ENCODE results near the gene SHQ1.
A peak's percentile ranks its signal among the peaks of the same experiment; 100 is the strongest.

The SHQ1 gene

DNA sequence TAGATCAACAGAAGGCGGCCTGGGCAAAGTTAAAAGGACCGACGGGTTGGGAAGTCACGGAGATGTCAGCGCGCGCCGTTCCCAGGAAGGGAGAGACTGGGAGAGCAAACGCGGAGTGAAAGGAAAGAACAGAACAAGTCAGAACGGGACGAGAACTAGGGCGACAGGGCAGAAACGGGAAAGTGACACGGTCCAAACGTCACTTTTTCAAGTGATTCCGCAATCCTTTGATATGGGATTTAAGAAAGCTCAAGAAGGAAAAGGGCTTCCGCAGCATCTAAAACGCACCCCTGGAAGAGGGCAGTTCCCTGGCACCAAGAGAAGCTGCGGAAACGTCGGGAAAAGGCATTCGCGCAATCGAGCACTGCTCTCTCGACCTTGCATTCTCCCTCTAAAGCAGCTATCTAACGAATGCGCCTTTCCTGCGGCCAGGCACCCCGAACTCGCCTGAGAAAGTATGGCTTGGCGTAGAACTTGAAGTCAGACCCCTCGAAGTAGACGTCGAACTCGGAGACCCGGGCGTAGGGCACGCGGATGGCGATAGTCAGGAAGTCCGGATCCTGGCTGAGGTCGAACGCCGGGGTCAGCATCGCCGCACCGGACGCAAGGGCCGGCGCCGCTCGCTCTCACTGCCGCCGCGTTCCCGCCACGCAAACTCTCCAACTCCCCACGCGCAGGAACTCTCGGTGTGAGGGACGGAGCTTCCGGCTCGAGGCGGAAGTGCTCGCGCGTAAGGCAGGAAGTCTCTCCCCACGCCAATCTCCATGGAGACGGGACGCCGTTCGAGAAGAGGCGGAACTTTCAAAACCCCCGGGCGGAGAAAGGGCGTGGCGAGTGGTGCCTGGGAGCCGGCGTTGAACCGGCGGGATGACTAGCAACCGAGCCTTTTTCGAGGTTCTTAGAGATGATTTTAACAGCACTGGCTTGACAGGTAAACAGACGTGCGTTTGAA, at the start of gene SHQ1:
TSS of gene SHQ1 (minus strand) at position 695 of the 952 bp plus-strand sequence. CDS start at position 590, 105 bp downstream.
- peak; percentile 86 to 93 (median 91) for DNase-seq

DNA sequence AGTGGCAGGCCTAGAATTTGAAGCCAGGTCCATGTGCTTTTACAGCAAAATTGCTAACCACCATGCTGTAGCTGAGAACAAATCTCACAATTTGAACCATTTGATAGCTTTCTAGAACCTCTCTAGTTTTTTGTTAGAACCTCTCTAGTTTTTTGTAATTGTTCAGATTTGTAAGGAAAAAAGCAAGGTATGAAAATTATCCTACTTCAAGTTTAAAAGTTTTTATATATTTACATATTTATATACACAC, 49.4 kb upstream of the SHQ1 start:
- DNase-seq, result no peak

DNA sequence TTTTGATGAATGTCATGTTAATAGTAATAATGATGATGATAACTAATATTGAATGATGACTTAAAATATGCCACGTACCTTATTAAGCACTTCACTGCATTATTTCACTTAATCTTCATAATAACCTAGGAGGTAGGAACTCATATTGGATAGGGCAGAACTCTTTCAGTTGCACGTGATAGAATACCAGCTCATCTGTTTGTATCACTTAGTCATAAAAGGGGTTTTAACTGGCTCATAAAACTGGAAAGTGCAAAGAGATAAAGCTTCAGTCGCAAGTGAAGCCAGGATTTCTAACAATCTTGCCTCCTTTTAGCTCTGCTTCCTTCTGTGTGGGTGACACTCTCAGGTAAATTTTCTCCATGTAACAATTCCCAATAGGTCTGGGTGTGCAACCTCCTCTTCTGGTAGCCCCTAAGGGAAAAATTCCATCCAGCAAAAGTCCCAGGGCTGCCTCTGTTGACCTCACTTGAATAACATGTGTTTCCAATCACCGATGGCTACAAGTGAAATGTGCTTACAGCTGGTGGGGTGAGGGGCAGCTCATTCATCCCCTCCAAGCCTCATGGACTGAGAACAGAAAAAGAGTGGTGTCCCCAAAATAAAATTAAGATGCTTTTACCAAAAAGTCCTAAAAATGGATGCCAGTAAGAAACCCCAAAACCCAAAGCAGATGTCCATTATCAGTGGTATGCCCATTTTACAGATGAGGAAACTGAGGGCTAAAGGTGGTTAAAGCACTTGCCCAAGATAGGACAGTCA, 48.9 kb upstream of the SHQ1 start:
- DNase-seq, result no peak

DNA sequence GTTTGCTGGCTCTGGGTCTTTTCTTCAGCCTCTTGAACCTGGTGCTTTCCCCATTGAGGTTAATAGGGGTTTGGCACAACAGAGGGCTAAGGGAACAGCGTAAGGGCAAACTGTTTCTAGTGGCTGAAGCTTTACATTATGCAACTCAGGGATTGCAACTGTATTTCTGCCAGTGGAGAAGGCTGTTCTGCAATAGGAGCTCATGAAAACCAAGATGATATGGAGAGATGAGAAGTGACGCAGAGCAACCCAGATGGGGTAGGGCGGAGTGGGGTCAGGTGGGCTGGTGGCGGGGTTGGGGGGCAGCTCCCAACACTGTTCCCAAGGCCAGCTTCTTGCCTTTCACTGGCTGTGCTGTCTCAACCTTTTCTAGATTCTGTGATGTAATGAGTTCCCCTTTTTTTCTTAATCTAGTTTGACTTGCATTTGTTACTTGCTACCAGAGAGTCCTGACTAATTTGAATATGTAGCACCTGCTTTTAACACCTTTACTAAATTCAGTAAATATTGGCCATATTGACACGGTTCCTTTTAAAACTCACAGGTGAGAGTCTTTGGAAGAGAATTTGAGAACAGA, 46.8 kb upstream of the SHQ1 start:
- DNase-seq, result no peak

DNA sequence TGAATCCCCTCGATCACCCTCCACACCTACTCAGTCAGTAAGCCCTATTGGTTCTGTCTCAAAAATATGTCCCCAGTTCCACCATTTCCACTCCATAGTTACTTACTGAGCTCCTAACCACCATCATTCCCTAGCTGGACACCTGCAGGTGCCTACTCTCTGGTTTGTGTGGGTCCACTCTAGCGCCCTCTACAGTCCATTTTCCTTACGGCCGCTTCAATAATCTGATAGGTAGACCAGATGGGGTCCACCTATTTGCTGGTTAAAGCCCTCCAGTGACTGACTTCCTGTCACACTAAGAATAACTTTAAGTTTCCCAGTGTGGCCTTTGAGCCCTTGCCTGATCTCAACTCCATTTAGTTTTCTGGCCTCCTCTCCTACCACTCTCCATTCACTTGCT, 44.6 kb upstream of the SHQ1 start:
- DNase-seq, result no peak

DNA sequence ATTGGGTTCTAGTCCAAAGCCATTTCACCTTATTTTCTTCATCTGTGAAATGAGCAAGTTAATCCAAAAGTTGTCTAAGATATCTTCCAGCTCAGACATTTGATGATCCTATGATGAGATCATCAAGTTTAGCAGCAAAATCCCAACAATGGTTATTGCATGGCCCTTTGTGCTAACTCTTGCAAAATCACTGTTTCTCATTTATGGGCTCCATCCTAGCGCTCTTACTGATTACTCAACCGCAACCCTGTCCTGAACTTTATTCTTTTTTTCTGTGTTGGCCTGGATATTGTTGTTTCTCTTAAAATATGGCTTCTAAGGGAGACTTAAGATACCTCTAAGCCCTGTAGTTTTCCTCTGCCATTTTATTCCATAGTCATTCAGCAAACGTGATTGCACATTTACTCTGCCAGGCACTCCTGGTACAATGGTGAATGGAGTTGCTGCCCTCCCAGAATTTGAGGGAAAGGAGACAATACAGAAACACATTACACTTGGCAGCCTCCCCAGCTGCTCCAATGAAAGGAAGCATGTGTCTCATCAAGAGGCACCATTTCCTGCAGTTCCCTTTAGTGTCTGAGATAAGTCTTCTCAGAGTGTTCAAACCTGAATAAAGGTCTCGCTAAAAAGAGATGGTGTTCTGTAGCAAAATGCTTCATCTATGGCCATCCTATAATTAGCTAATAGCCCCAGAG, 44.0 kb upstream of the SHQ1 start:
- DNase-seq, result no peak

DNA sequence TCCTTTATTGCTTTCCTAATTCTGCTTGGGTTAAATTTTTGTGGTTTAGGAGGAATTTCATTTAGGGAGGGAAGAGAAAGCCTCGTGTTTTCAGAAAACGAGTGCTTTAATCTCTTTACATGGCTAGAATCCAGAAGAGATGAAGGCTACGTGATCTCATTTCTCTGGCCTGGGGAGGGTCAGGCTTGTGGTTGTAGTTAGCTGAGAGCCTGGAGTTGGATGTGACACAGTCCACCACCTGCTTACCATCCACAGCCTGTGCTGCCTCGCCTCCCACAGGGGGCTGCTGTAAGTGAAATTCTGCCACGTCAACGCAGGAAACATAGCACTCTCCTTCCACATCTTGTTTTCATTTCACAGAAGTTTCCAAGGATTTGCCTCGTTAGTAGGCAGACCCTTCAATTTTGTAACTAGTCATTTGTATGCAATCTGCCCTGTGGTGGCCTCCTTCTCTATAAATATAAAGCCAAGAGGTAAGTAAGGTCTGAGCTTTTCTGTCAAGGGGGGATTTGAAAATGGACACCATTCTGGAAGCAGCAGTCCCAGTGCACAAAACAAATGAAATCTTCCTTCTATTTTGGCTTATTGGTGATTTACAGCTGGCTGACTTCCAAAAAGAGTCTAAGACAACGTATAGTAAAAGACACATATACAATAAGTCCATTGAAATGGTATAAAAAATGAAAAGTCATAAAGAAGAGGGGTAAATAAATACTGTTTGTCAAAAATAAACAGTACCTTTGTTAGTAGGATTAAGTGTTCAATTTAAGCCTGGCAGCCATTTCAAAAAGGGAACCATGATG, 43.0 kb upstream of the SHQ1 start:
- no peak for DNase-seq

DNA sequence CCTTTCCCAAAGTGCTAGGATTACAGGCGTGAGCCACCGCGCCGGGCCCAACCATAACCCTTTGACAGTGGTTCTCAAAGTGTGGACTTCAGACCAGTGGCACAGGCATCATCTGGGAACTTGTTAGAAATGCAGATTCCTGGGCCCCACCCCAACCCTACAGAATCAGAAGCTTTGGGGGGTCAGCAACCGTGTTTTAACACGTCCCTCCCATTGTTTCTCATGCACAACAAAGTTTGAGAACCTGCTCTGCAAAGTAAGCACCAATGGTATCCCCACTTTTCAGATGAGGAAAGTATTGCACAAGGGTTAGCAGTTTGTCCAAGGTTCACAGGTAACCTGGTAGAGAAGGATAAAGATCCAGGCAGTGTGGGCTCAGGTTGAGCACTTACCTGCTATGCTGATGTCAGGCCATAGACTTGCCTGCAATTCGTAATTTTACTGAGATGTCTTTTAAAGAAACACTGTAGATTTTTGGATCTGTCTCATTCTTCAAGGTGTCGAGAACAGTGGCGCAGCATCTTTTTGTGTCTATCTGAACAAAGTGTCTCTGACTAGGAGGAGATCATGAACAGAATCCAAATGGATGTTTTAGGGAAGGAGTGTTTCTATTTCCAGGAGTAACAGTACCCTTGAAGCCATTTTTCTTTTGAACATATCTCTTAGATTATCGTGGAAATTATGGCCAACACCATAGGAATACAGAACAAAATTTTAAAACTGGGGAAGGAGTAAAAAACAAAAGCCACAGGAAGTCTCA, 42.1 kb upstream of the SHQ1 start:
- DNase-seq, result no peak

DNA sequence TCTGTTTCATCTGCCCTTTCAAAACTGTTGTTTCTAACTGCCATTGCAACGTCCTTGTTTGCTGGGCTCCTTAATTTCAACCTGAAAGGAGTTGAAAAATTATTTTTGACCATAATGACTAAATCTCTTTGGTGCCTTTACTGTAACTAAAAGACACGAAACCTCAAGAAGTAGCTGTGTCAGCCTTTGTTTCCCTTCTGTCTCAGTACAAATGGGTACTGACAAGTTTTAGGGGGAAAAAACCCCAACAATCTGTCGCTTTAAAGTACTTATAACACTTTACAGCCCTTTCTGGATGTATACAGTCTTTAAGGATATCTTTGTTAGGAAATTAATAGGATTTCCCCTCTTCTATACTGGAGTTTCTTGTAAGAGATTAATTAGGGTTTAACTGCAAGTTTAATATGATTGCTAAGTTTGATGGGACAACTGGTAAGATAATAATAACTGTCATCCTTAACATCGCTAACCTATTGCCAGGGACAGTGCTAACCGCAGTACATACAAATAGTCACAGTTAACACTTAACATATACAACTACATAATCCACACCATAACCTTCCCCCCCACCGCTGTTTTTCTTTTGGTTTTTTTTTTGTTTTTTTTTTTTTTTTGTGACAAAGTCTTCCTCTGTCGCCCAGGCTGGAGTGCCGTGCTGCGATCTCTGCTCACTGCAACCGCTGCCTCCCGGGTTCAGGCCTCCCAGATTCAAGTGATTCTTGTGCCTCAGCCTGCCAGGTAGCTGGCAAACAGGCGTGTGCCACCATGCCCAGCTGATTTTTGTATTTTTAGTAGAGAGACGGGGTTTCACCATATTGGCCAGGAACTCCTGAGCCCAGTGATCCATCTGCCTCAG, 41.3 kb upstream of the SHQ1 start:
- no peak for DNase-seq

DNA sequence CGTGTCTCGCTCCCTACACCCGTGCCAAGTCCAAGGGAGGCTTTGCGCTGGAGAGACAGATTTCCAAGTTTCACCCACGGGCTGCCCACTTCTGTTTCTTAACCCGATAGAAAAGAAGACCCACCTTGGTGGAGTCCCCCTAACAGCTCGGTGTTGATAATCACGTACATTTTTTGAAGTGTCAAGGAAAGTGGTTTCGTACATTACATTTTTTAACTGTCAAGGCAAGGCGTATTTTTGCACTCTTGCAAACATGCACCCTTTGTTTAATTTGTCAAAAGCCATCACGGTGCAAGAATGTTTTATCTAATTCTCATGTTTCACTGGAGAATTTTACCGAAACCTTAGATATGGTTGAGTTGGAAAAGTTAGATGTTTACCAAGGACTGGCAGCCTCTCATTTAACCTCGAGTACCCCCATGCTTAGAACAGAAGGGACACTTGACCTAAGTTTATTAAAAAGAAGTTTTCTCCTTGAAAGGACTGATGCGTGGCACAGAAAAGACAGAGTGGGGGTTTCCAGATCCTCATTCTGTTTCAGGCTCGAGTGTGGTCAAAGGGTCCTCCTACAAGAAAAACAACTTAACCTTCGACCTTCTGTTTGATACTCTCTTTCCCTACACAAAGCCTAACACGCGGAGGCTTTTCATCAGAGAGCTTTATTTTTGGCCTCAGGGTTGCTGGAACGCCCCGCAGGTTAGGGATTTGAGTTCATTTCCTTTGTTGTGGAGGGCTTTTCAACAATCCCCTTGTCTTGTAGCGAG, 40.5 kb upstream of the SHQ1 start:
- DNase-seq, result peak in 1 of 6 experiments; percentile 3

DNA sequence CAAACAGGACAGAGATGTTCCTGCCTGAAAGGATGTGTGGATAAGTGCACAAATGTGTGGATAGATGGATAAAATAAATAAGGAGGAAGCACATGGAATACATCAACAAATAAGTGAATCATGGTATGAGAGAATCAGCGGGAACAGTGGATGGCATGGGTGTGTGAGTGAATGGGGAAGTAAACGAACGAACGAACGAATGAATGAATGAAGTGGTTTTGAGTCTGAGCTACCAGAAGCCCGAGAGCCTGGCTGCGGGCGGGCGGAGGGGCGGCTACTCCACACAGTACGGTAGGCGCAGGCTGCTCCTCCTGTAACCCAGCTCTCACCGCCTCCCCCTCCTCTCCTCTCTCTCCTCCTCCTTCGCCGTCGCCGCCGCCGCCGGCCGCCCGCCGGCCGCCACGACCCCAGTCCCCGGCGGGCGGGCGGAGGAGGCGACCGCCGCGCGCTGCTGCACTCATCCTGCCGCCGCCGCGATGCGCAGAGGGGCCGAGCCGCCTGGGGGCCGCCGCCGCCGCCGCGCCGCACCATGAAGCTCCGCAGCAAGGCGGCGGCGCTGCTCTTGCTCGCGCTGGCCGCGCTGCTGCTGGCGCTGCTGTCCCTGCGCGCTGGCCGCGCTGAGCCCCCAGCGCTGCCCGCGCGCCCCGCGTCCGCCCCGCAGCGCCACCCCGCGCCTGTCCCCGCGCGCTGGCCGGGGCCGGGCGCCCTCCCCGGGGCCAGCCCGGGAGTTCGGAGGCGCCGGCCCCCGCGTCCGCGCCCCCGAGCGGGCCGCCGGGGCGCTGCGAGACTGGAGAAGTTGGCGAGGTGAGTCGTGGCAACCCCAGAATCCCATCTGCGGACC, 39.7 kb upstream of the SHQ1 start, which contains the start of gene GXYLT2:
TSS of gene GXYLT2 (plus strand) at position 342 of the 841 bp plus-strand sequence. CDS start at position 530, 188 bp downstream.
- peak in 1 of 6 experiments; percentile 3 for DNase-seq

DNA sequence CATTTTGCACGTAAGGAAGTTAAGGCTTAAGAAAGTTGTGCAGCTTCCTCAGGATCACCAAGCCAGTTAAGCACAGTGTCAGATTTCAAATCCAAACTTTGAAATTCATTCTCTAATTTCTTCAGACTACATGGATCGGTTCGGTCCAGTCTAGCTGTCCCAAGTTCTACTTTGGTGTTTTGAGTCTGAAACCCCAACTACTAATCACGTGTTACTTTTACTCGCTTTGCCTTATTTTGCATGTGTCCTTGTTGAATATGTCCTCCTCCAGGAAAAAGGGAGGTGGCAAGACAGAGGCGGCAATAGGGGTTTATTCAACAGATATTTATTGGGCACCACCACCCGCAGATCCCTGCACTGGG, 39.1 kb upstream of the SHQ1 start:
- no peak for DNase-seq

DNA sequence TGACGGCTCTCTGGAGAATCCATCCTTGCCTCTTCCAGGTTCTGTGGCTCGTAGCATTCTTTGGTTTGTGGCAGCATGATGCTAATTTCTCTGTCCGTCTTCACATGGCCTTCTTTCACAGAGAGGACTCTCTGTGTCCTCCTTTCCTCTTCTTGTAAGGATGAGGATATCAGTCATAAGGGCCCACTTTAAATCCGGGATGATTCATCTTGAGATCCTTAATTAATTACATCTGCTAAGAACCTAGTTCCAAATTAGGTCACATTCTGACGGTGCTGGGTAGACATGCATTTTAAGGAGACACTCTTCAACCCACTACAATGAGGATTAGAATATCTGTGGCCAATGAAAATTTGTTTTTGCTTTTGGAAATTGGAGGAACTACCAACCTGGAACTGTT, 23.9 kb upstream of the SHQ1 start:
- DNase-seq, result no peak

DNA sequence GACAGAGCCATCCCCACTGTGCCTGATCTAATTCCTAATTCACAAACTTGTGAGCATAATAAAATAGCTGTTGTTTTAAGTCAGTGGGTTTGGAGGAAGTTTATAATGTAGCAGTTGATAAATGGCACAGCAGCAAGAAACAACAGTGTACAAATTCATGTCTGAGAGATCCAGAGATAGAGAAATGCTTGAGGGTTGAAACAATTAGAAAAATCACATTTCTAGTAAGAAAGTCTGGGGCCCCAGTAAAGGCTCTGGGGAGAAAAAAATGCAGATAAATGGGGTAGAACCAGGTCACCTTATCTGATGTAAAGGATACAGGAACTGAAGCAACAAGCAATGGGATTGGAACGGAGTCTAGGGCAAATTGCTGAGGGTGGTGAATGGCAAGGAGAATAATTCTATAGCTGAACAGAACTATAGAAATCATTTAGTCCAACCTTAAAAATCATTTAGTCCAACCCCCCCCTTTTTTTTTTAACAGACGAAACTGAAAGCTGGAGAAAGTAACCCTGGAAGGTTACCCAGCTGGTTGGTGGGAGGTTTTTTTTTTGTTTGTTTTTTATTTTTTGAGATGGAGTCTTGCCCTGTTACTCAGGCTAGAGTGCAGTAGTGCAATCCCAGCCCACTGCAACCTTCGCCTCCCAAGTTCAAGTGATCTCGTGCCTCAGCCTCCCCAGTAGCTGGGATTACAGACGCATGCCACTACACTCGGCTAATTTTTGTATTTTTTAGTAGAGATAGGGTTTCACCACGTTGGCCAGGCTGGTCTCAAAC, 14.3 kb upstream of the SHQ1 start:
- no peak for DNase-seq

DNA sequence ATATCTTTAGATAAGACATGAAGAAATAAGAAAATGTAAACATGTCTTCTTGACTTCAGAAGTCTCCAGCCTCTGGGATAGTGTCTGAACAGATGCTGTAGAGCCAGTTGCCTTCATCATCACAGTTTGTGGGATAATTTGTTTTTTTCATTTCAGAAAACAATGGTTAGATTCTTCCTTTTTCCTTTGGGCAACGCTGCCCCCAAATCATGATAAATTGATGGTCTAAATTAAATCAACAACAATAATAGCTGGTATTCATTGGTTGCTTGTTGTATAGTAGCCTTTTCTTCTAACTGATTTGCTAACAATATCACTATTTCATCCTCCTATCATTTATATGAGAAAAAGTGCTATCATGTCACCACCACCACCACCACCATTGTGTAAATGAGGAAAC, 12.6 kb upstream of the SHQ1 start:
- DNase-seq, result no peak

DNA sequence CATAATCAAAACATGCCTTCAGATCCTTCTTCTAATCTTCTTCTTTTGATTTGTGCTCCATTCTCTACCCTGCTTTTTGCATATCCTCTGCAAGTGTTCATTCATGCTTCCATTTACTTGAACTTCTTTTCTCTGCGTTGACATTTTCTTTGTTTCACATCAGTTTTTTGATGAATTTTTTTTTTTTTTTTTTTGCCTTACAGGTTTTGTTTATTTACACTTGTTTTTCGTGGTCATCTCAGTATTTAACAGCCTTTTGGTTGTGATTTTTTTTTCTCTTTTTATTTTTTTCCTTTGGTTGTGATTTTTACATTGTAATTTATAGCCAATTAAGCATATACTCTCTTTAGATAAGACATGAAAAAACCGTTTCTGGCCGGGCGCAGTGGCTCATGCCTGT, 11.8 kb upstream of the SHQ1 start:
- no peak for DNase-seq

DNA sequence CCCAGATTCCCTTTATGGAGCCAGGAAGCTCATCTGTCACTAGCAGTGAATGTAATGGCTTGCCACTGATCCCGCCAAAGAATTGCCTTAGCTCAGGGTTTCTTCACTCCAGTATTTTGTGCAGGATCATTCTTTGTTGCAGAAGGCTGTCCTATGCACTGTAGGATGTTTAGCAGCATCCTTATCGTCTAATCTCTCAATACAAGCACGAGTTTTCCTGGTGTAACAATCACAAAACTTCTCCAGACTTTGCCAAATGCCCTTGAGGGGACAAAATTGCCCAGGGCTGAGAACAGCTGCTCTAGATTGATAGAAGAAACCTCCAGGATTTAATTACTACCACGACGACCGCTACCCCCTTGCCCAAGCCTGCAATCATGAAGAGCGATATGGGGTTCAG, 6.8 kb upstream of the SHQ1 start:
- DNase-seq, result no peak

DNA sequence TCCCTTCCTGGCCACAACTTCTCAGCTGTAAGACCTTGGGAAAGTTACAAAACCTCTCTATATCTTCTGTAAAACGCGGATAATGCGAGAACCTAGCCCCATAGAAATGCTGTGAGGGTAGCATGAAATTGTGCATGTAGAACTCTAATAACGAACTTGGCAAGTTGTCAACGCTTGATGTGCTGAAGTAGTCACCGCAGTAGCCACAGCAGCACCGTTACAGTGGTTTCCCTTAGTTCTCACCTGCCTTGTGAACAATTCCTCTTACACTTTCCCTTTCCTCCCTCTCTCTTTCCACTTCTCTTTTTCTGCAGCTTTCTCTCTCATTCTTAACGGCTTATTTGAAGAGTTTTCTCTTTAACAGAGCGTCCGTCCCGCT, 447 bp upstream of the SHQ1 start:
- peak in 3 of 6 experiments; percentile 29 to 44 (median 38) for DNase-seq
